KBM-7 (cell line): ENCODE data around the gene NME4.
"Not testable (repeated sequence)": the region's sequence is repeated elsewhere in the genome, so short reads cannot be mapped to it uniquely, and the experiment has no call there.

ENCODE experiments used
- DNase-seq: peaks from one replicate; pipeline ENCODE4 v3.0.0-alpha.2; 2015
- in situ Hi-C: fragments of 300-500 bp; cut with MboI; formaldehyde crosslinking; loops from 2 replicates; pipeline ENCODE4 v1.14.3; 2020; ENCODE audit warnings: low sequenced_read_pairs, low pct_unique_long_range_greater_than_20kb, mixed read lengths

The NME4 gene

GRCh38 chr16:422179-422578, 25.2 kb downstream of the NME4 start:
- DNase-seq, in situ Hi-C loops: not testable (repeated sequence)

GRCh38 chr16:424033-424622, 27.1 kb downstream of the NME4 start:
- no peak for DNase-seq
- in situ Hi-C loops: no loop called here

GRCh38 chr16:424623-425081, 27.7 kb downstream of the NME4 start:
- DNase-seq: no peak
- in situ Hi-C loops: no loop called here

- in situ Hi-C loops: no loop called here
- peak; percentile 93 for DNase-seq
Measured at GRCh38 chr16:425082-425718, 28.2 kb downstream of the NME4 start, which contains the start of gene RAB11FIP3. Gene RAB11FIP3, plus strand, starts transcription at chr16:425649. Its CDS starts 358 bp downstream, at chr16:426007.

GRCh38 chr16:425740-426114, 28.7 kb downstream of the NME4 start:
- in situ Hi-C loops: no loop called here
- no peak for DNase-seq

GRCh38 chr16:426115-426905, 29.3 kb downstream of the NME4 start:
- in situ Hi-C loops: no loop called here
- peak; percentile 35 for DNase-seq

- in situ Hi-C loops: no loop called here
- peak; percentile 39 for DNase-seq
Measured at GRCh38 chr16:426906-427249, 29.9 kb downstream of the NME4 start.

- in situ Hi-C loops: no loop called here
- DNase-seq: peak; percentile 32
Measured at GRCh38 chr16:427250-427649, 30.3 kb downstream of the NME4 start.

- in situ Hi-C loops: no loop called here
- no peak for DNase-seq
Measured at GRCh38 chr16:430904-431303, 33.9 kb downstream of the NME4 start.

- DNase-seq: no peak
- in situ Hi-C loops: no loop called here
Measured at GRCh38 chr16:440627-441026, 43.6 kb downstream of the NME4 start.

GRCh38 chr16:441447-441846, 44.4 kb downstream of the NME4 start:
- in situ Hi-C loops: no loop called here
- DNase-seq: no peak

GRCh38 chr16:442976-443375, 46.0 kb downstream of the NME4 start:
- DNase-seq: no peak
- in situ Hi-C loops: no loop called here

GRCh38 chr16:444027-444426, 47.0 kb downstream of the NME4 start:
- in situ Hi-C loops: no loop called here
- DNase-seq: no peak

GRCh38 chr16:445566-445965, 48.6 kb downstream of the NME4 start:
- DNase-seq: no peak

More at GRCh38 chr16:445566-445965, 48.6 kb downstream of the NME4 start:
- in situ Hi-C loops: no loop called here
